GM21723 (cell line): ENCODE results near the gene CSTB.

Source experiments
- ATAC-seq: cut with Tn5 transposase; IDR thresholded peaks from one replicate; pipeline ENCODE4 v1.9.1; 2021; ENCODE audit warnings: mild to moderate bottlenecking, moderate library complexity; ENCODE audit not compliant: unreplicated experiment

The CSTB gene

GRCh38 chr21:43769325-43769958 is 6.7 kb downstream of the CSTB start:
- no peak for ATAC-seq

GRCh38 chr21:43768868-43769167 is 7.3 kb downstream of the CSTB start:
- no peak for ATAC-seq

- no peak for ATAC-seq
These were observed 7.9 kb downstream of the CSTB start for GRCh38 chr21:43767984-43768867.

GRCh38 chr21:43767498-43767983 is 8.6 kb downstream of the CSTB start:
- no peak for ATAC-seq

GRCh38 chr21:43766734-43767497 is 9.2 kb downstream of the CSTB start:
- ATAC-seq, result no peak

GRCh38 chr21:43764576-43765495 is 11.3 kb downstream of the CSTB start:
- no peak for ATAC-seq

- no peak for ATAC-seq
These were observed 12.1 kb downstream of the CSTB start for GRCh38 chr21:43763901-43764523.

- no peak for ATAC-seq
These were observed 13.6 kb downstream of the CSTB start for GRCh38 chr21:43762303-43763128.

- no peak for ATAC-seq
These were observed 14.2 kb downstream of the CSTB start for GRCh38 chr21:43761886-43762285.

- ATAC-seq, result no peak
These were observed 15.6 kb downstream of the CSTB start for GRCh38 chr21:43760391-43760958.

GRCh38 chr21:43759651-43760050 is 16.5 kb downstream of the CSTB start:
- ATAC-seq, result no peak

GRCh38 chr21:43758811-43759210 is 17.3 kb downstream of the CSTB start:
- ATAC-seq, result no peak

GRCh38 chr21:43758111-43758641 is 17.9 kb downstream of the CSTB start:
- ATAC-seq, result no peak

GRCh38 chr21:43757601-43758000 is 18.5 kb downstream of the CSTB start:
- ATAC-seq, result no peak

- ATAC-seq, result no peak
These were observed 20.1 kb downstream of the CSTB start for GRCh38 chr21:43755820-43756594.

GRCh38 chr21:43754948-43755781 is 20.9 kb downstream of the CSTB start:
- ATAC-seq, result no peak

GRCh38 chr21:43753439-43753799 is 22.7 kb downstream of the CSTB start:
- ATAC-seq, result no peak
